Smooth muscle cell of the brain vasculature (primary cell): ENCODE measurements around the gene NOTCH3.

Experiments
- DNase-seq: peaks from one replicate; pipeline ENCODE4 v3.0.0-alpha.2; 2012; ENCODE audit warnings: low read depth, low spot score

NOTCH3 gene

GRCh38 chr19:15200553-15201364 lies at the start of gene NOTCH3:
TSS of gene NOTCH3 (minus strand) at chr19:15200995. CDS start at chr19:15200905, 90 bp downstream.
- DNase-seq = no peak

DNA sequence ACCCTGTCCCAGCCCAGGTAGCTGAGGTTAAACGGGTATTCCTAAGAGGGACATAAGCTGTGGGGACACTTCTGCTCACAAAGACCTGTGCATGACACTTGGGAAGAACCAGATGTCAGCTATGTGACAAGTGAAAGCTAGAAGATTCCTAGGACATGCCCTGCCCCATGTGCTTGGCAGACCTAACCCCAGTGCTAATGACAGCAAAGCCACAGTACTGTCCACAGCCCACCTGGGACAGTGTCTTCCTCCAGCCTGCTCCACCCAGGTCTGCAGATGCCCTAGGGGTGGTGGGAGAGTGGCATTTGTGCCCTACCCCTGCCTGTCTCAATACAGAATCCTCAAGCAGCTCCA lies 49.8 kb upstream of the NOTCH3 start:
- no peak for DNase-seq

GRCh38 chr19:15249972-15250639 lies 49.3 kb upstream of the NOTCH3 start:
- peak; percentile 81 for DNase-seq

DNA sequence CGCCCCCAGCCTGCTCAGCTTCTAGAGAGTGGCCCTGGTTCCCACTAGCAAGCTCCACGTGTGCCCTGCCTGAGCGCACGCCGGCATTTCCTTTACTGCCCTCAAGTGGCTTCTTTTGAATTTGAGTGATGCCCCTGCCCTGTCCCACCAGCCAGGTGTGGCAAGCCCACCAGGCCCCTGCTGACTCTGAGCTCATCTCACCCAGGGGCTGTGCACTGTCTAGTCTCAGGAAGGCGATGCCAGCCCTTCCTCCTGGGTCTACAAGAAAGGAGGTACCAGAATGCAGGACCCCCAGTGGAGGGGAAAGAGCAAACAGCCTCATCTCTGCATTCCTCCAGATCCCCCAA lies 48.7 kb upstream of the NOTCH3 start:
- no peak for DNase-seq

- peak; percentile 79 for DNase-seq
Observed at GRCh38 chr19:15248648-15249527, 48.1 kb upstream of the NOTCH3 start.

DNA sequence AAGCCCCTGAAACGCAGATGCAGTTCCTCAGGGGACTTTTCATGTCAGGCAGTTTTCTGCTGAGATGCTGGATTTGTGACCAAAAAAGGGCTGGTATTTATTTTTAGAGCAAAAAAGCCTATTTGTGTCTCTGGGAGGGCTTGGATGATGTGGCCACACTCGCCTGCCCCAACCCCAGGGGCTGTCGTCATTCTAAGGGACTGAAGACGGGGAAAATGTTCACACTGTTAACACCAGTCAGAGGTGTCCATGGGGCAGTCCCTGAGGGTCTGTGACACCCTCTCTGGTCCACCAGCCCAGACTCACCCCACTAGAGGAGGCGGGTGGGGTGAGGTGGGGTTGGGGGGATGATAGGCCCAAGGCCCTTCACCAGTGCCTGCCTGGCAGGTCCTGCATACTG lies 47.3 kb upstream of the NOTCH3 start:
- no peak for DNase-seq

DNA sequence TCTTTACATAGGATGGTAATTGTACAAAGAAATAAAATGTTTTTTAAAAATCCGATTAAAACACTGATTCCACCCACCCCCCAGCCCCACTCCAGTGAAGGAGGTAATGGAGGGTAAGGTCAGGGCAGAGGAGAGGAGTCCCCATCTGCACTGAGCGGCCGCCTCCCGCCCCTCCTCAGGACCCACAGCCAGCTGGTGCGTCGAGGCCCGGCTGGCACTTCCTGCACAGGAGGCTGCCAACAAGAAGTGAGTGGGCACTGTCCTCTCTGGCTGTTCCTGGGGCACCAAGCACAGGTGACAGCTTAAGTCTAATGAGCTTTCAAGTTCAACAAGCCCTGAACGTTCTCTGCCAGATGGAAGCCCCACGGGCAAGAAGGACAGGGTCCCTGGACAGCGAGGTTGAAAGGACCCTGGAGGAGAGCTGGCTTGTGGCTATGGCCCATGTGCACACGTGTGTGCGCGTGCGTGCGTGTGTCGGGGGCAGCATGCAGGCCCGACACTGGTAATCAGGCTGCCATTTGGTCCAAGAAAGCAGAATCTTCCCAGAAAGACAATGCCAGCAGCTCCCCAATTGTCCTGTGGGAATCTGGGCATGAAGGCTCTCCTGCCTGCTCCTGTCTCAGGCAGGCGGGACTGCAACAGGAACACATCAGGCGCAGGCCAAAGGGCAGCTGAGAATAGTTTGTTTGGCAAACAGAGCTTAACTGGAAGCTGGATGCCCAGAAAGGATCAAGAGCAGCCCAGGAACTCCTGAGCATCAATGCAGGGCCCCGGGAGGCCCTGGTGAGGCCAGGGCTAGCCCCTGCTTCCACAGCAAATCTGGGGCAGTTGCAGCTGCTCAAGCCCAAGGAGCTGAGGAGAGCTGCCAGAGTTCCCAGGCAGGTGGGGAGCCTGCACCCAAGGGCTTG lies 46.6 kb upstream of the NOTCH3 start:
- DNase-seq = no peak

DNA sequence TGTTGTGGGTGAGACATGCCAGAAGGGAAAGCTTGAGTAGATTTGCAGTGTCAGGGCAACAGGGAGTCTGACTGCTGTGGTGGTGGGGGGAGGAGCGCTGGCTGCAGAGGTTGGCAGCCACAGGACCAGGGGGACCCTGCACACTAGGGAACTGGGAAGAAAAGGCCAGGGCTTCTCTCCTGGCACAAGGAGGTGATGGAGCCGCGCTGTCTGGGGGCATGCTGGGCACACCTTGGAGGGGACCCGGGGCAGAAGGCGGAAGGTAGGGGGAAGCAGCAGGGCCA lies 45.3 kb upstream of the NOTCH3 start:
- DNase-seq = no peak

GRCh38 chr19:15245370-15246197 lies 44.8 kb upstream of the NOTCH3 start:
- DNase-seq = no peak

GRCh38 chr19:15244808-15245207 lies 44.0 kb upstream of the NOTCH3 start:
- no peak for DNase-seq

DNA sequence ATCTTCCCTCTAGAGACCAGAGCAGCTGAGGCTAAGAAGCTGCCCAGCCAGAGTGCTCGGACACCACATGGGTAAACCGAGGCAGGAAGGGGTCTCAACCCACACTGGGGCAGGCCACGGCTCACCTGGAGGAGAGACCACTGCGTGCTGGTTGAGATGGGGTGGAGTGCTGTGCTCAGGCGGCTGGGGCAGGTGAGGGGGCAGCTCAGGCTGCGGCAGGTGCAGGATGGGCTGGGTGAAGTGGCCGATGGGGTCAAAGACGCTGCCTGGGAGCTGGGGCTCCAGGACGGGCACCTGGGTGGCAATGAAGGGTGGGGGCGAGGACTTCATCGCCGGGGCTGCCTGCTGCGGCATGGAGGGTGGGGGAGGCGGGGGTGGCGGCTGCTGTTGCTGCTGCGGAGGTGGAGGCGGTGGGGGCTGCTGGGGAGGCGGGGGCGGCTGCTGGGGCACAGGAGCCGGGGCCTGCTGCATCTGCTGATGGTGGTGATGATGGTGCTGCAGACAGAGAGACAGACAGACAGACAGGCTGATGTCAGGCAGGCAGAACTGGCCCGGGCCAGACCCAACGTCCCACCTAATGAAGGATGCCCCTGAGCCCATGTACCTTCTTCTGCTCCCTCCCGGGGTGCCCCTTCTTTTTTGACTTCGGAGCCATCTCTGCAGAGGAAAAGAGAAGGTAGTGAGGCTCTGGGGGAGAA lies 43.5 kb upstream of the NOTCH3 start:
- DNase-seq = no peak

DNA sequence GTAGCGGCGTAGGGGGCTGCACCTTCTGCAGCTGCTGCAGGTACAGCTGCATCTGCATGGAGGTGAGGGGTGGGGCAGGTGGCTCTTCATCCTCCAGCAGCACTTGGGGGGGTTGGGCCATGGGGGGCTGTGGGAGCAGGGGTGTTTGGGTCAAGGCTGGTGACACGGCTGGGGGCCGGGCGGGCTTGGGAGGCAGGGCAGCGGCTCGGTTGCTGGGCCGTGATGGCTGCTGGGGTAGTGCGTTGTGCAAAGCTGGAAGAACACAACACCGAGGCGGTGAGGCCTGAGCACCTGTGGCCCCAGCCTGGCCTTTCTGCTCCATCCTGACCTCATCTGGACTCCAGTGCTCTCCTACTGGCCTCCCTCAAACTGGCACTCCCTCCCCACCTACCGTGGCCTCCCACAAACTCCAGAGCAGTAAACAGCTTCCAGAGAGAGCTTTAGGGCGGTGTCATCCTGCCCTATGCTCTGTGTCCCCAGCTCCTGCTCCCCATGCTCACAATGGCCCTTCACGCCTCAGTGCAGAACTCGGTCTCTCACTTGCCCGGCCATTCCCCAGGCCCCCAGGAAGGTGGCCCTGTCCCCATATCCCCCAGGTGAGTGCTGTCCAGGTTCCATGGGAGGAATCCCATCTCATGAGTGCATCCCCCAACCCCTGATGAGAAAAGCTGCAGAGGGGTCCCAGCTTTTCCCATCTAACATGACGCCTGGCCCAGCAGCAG lies 42.6 kb upstream of the NOTCH3 start:
- no peak for DNase-seq

DNA sequence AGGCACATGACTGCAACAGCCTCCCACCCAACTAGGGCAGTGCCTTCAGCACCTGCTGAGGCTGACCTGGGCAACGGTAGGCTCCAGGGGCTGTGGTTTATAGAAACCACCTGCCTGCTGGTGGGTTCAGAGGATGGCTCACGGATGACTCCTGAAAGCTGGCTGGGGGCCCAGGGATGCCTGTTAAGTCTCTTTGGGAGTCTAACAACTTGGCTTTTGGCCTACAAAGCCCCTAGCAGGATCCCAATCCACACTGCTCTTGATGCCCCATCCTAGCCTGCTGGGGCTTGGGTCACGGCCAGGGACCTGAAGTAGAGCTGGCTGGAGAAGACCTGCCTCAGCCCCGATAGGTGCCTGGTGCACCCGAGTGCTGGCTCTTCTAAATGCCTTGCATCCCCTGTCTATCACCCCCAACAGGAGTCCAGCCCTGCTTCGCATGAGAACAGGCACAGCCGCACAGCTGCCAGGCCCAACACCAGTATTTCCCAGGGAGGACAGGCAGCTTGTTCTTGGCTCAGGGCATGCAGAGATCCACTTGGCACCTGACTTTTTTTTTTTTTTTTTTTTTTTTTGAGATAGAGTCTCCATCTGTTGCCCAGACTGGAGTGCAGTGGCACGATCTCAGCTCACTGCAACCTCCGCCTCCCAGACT lies 40.6 kb upstream of the NOTCH3 start:
- no peak for DNase-seq

DNA sequence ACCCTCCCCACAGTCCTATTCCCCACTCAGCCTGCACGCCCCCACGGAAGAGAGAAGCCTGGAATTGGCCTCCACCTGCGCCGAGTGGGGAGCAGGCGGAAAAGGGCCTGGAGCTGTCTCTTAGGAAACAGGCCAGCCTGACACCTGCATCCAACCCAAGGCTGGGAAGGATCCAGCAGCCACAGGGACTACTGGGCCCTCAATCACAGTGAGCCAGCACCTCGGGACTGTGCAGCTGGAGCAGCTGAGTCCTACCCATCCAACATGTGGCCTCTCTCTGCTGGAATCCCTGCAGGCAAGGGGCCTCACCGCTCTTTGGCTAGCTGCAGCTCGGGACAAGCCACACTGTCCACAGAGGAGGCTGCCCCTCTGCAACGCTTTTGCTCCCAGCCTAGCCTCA lies 39.7 kb upstream of the NOTCH3 start:
- no peak for DNase-seq

GRCh38 chr19:15239337-15239949 lies 38.6 kb upstream of the NOTCH3 start:
- no peak for DNase-seq

DNA sequence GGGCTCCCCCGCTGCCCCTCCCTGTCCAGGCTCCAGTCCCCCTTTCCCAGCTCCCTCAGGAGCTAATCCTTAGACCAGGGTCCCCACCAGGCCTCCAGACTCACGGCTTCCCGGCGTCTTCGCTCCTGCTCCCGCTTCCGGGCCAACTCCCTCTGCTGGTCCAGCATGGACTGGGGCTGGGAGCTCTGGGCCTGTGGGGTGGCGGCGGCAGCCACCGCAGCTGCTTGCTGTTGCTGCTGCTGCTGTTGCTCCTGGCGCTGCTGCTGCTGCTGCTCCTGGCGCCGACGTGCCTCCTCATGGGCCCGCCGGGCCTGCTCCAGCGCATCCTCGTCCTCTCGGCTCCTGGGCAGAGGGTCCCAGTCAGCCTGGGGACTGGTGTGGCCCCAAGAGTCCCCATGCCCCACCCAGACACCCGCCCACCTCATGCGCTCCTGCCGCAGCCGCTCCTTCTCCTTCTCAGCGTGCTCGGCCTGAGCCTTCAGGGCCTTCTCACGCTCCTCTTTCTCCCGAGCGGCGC lies 37.9 kb upstream of the NOTCH3 start:
- no peak for DNase-seq

DNA sequence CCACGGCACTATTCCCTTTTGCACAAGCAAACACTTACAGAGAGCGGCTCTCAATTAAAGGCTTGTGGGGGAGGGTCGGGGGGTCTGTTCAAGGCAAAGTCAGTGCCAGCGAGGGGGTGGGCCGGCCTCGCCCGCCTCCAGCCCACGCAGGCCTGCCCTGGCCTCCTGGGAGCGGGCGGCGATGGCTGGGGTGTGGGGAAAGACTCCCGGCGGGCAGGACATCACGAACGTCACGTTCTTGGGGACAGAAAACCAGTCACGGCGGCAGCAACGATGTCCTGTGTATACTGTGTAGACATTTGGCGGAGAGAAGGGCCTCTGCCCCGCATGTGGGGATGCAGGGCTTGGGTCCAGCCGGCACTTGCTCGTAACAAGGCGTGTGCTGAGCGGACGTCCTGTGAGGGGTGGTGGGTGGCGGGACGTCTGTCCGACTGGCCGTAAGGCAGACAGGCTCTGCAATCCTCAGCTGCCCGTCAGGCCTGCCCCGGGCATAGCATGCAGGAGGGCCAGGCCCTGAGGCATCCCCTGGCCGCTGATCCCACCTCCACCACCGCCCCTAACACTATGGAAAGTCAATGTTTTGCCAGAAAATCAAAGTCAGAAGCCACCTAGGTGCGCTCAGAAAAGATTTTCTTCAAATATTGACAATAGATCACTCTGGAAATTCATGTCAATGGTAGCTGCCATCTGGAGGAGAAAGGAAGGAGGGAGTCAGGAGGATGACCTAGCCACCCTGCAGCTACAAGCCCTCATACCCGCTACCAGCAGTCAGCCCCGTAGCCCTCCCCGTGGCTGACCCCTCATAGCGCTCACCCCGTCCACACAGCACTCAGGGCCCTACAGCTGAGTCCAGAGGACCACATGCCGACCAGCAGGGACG lies 37.2 kb upstream of the NOTCH3 start:
- no peak for DNase-seq
